Stimulated activated CD8-positive, alpha-beta memory T cell treated with anti-CD3 and anti-CD28 coated beads, Interleukin-7, amount 100 ng/mL, for 1 hour (primary cell): ENCODE measurements around the gene APOD.

ENCODE experiments used
- DNase-seq, 2 donors: peaks; one replicate each; pipeline ENCODE4 v3.0.0-alpha.2; 2020; ENCODE audit warnings: low read depth in 2 of 2

Gene APOD

GRCh38 chr3:195524171-195524896 lies 59.4 kb downstream of the APOD start:
- DNase-seq: no peak

- no peak for DNase-seq
Measured at GRCh38 chr3:195522254-195523023, 61.3 kb downstream of the APOD start.
